Measurements from ENCODE around the gene IFRD2. TPM values are rescaled to one million over a fixed set of nuclear protein-coding genes. Genes with fewer than 3 reads are reported as not detected.

Gene IFRD2
- total and polyA plus RNA-seq, 9 of the 15 experiments (the other 6 are each of a cell fraction or from before 2014, with no cell fraction given), result 30.5 to 115 (median 52.8) TPM

- Histone ChIP-seq H2AFZ (ENCODE audit: low read depth, low read length) (no peak overlapping the region), H3K9me1 (ENCODE audit: control insufficient read depth, insufficient read depth, low read length) (no peaks in the 10 kb centered on the region), H4K20me1 (replicated peaks; ENCODE audit: control insufficient read depth, insufficient read depth, low read length) (no peaks in the 10 kb centered on the region), H3K9me3 (replicated peaks; ENCODE audit: control insufficient read depth, insufficient read depth, low read depth, low read length) (peaks cover 4% of the 10 kb centered on the region; the same call in 1 of the 2 replicates), H3K9ac (ENCODE audit: insufficient read depth in 1 of 2, low read depth in 2 of 2, low read length in 2 of 2) (no peak overlapping the region), H3K4me1 (replicated peaks in 1 of 2; ENCODE audit: control insufficient read depth in 2 of 2, insufficient read depth in 2 of 2, low read length in 2 of 2) (peaks cover 3 to 28% of the 10 kb centered on the region in 2 experiments; a peak in 4 of 5 replicates), H3K4me3 (no peak overlapping the region), H3K27ac (ENCODE audit: extremely low read depth, low read depth, low read length) (no peak overlapping the region), H3K79me2 (ENCODE audit: control insufficient read depth, insufficient read depth, low read length) (peaks cover 3% of the 10 kb centered on the region; the same call in 1 of the 3 replicates), H3K27me3 (ENCODE audit: control insufficient read depth in 2 of 2, insufficient read depth in 2 of 2, low read length in 2 of 2) (no peaks in the 10 kb centered on the region), H3K36me3 (ENCODE audit: control insufficient read depth, insufficient read depth, low read length) (peaks cover 26% of the 10 kb centered on the region; the same call in 2 of the 3 replicates), H3K4me2 (ENCODE audit: insufficient read depth, low read length) (no peak overlapping the region)
- POLR2A ChIA-PET, result interaction anchor here (0.9 to 1.7 kb wide), 2 partner anchors 9 to 13 kb away, joined by 4 to 8 read pairs; no protein-coding TSS in a partner anchor
- intact Hi-C loops (cut with micrococcal nuclease) (no loop called here), in situ Hi-C loops (cut with MboI) (no loop called here)
- TF ChIP-seq KDM1A (IDR thresholded peaks at IDR 0.05) (no peak), SAP30 (IDR thresholded peaks at IDR 0.05; ENCODE audit: borderline replicate concordance, insufficient read depth, low read depth, low read length, poor library complexity, severe bottlenecking) (no peak), ZBTB33 (CRISPR knock-in tag; IDR thresholded peaks at IDR 0.05) (0 out of 2 replicates have a peak, but pooled peaks have one; percentile 51), RNF2 (IDR thresholded peaks at IDR 0.05) (no peak), POLR2G (IDR thresholded peaks at IDR 0.05; ENCODE audit: low read depth, low read length) (peak; percentile 24; the same call in 1 of the 2 replicates), GABPB1 (CRISPR knock-in tag; IDR thresholded peaks at IDR 0.05) (no peak), ARHGAP35 (IDR thresholded peaks at IDR 0.05; ENCODE audit: partially characterized antibody) (no peak), MAFF (IDR thresholded peaks at IDR 0.05; ENCODE audit: low read length) (no peak)
- DNase-seq (ENCODE audit: extremely low read depth in 1 of 4, low spot score in 3 of 4), result no peak
- FAIRE-seq, result no peak
- WGBS (ENCODE audit: insufficient coverage, low coverage, missing lambda C conversion rate), result 77% methylated on average over 4 of the region's 16 CpGs
- no peak for ATAC-seq
- CTCF ChIA-PET (ENCODE audit: low intra/inter-chr PET ratio), result interaction anchor here (1.0 to 1.7 kb wide), 2 partner anchors 15 to 283 kb away, joined by 5 read pairs; no protein-coding TSS in a partner anchor
- BruUV-seq (replicated peaks), result no TSS peak
Observed at GRCh38 chr3:50258979-50259378, 33.2 kb downstream of the IFRD2 start.
